ENCODE results near the gene DISP3. TPM values are rescaled to one million over a fixed set of nuclear protein-coding genes. Genes with fewer than 3 reads are reported as not detected.

Gene DISP3
- total and polyA plus RNA-seq, 2 of the 13 experiments (the other 11 are each of a cell fraction or from before 2014, with no cell fraction given) = 0.08 to 0.13 TPM

- no peak overlapping the region for H3K27ac ChIP-seq (ENCODE audit: extremely low read length, insufficient read depth, low read length)
- in situ Hi-C loops (cut with HindIII; ENCODE audit: extremely low pct_ligation_motif_present, low pct_unique_long_range_greater_than_20kb) = no loop called here
- no peak overlapping the region for H3K4me2 ChIP-seq (ENCODE audit: low read depth, low read length)
- FAIRE-seq (no peak), DNase-seq (ENCODE audit: low spot score) (peak; percentile 10), ATAC-seq (peak; percentile 47; the same call in 1 of the 3 replicates)
- H2AFZ ChIP-seq (ENCODE audit: low read length) = no peak overlapping the region
- H3K27me3 ChIP-seq (ENCODE audit: control insufficient read depth in 1 of 2, insufficient read depth in 2 of 2, low read length in 2 of 2) = peaks cover 4 to 34% of the 10 kb centered on the region in 2 experiments; a peak in 3 of 5 replicates
- ChIA-PET CTCF (ENCODE audit: low intra/inter-chr PET ratio, low total read pairs) (no interaction called here), POLR2A (no interaction called here)
- no peak overlapping the region for H3K9ac ChIP-seq (ENCODE audit: insufficient read depth, low read depth, low read length)
- H3K4me3 ChIP-seq (replicated peaks in 1 of 3; ENCODE audit: insufficient read depth in 1 of 3, low read depth in 2 of 3, low read length in 3 of 3) = no peak overlapping the region
- no TSS peak for BruUV-seq (replicated peaks)
- TF ChIP-seq MTA1 (CRISPR knock-in tag; IDR thresholded peaks at IDR 0.05; ENCODE audit: borderline replicate concordance) (no peak), ZNF256 (CRISPR knock-in tag; conservative IDR thresholded peaks at IDR 0.05) (no peak), E2F5 (CRISPR knock-in tag; conservative IDR thresholded peaks at IDR 0.05) (no peak), CENPBD1 (CRISPR knock-in tag; IDR thresholded peaks at IDR 0.05; ENCODE audit: borderline replicate concordance, low read depth) (no peak), ZNF790 (CRISPR knock-in tag; IDR thresholded peaks at IDR 0.05; ENCODE audit: borderline replicate concordance) (no peak), NBN (conservative IDR thresholded peaks at IDR 0.05) (no peak)
- 16% methylated on average over 5 of the region's 9 CpGs for WGBS (ENCODE audit: low lambda C conversion rate)
- no peaks in the 10 kb centered on the region for H3K36me3 ChIP-seq (replicated peaks in 1 of 2; ENCODE audit: control insufficient read depth in 1 of 2, insufficient read depth in 2 of 2, low read length in 2 of 2)
- intact Hi-C loops (cut with micrococcal nuclease; ENCODE audit: unreplicated experiment) = no loop called here
- no peaks in the 10 kb centered on the region for H3K4me1 ChIP-seq (ENCODE audit: insufficient read depth, low read length)
- H4K20me1 ChIP-seq (ENCODE audit: insufficient read depth, low read length) = no peaks in the 10 kb centered on the region
- H3K9me3 ChIP-seq (ENCODE audit: low read length) = no peaks in the 10 kb centered on the region
- H3K79me2 ChIP-seq (ENCODE audit: insufficient read depth, low read length) = no peaks in the 10 kb centered on the region
Observed at GRCh38 chr1:11571906-11572616, 93.1 kb downstream of the DISP3 start.

Measured in HepG2 (cell line).